Activated CD4-positive, alpha-beta T cell treated with anti-CD3 and anti-CD28 coated beads for 36 hours (primary cell): ENCODE measurements around the gene BZW1. TPM values are rescaled to one million over a fixed set of nuclear protein-coding genes. Genes with fewer than 3 reads are reported as not detected.

Experiments
- ATAC-seq: fragments of 200-7000 bp; cut with Tn5 transposase; one replicate; pipeline ENCODE4 v1.10.0; 2021; ENCODE audit warnings: mild to moderate bottlenecking, moderate library complexity
- CTCF ChIA-PET: fragments of 350-600 bp; sonication (Branson Sonifier 250); formaldehyde crosslinking; loops from one replicate; lab custom pipeline; 2021; ENCODE audit warnings: antibody characterized with exemption; lab: Charles Lee
- POLR2A ChIA-PET: fragments of 350-600 bp; sonication (Branson Sonifier 250); formaldehyde crosslinking; loops from one replicate; lab custom pipeline; 2021; ENCODE audit warnings: antibody characterized with exemption, inconsistent platforms; lab: Charles Lee
- DNase-seq: peaks from one replicate; pipeline ENCODE4 v3.0.0-alpha.2; 2020
- H3K27ac Mint-ChIP-seq: one replicate; pipeline ENCODE4 v1.8.0; 2021; ENCODE audit warnings: mixed read lengths
- H3K27me3 Mint-ChIP-seq: one replicate; pipeline ENCODE4 v1.8.0; 2021; ENCODE audit warnings: mixed read lengths
- H3K36me3 Mint-ChIP-seq: one replicate; pipeline ENCODE4 v1.8.0; 2021; ENCODE audit warnings: low read depth, mixed read lengths
- H3K4me1 Mint-ChIP-seq: one replicate; pipeline ENCODE4 v1.8.0; 2021; ENCODE audit warnings: mixed read lengths
- H3K4me3 Mint-ChIP-seq: one replicate; pipeline ENCODE4 v1.8.0; 2021; ENCODE audit warnings: mild to moderate bottlenecking, moderate library complexity, mixed read lengths
- H3K9me3 Mint-ChIP-seq: one replicate; pipeline ENCODE4 v1.8.0; 2021; ENCODE audit warnings: low read depth, mixed read lengths
- intact Hi-C, 2 experiments: fragments of 100-400 bp; cut with DNase I in 1 of 2; cut with micrococcal nuclease in 1 of 2; formaldehyde crosslinking; loops; one replicate each; pipeline versions ENCODE4 v1.14.2 to v1.15.1; 2022 to 2024; cut with DNase I, micrococcal nuclease
- total RNA-seq, 2 experiments: library from RNA; stranded (reverse); gene quantifications; one replicate each; pipeline ENCODE4 v1.2.3, GENCODE V29; 2021

BZW1 gene
- total RNA-seq, 2 experiments from 2014 or later: 413 to 474 TPM

GRCh38 chr2:200856806-200857205 lies 45.1 kb downstream of the BZW1 start:
- CTCF ChIA-PET: interaction anchor here (0.8 to 2.0 kb wide), 2 partner anchors 153 to 553 kb away, joined by 3 to 4 read pairs; no protein-coding TSS in a partner anchor
- intact Hi-C loops: no loop called here
- POLR2A ChIA-PET: interaction anchor here (0.7 kb wide), 1 partner anchor 27 kb away, joined by 6 read pairs; no protein-coding TSS in a partner anchor

DNA sequence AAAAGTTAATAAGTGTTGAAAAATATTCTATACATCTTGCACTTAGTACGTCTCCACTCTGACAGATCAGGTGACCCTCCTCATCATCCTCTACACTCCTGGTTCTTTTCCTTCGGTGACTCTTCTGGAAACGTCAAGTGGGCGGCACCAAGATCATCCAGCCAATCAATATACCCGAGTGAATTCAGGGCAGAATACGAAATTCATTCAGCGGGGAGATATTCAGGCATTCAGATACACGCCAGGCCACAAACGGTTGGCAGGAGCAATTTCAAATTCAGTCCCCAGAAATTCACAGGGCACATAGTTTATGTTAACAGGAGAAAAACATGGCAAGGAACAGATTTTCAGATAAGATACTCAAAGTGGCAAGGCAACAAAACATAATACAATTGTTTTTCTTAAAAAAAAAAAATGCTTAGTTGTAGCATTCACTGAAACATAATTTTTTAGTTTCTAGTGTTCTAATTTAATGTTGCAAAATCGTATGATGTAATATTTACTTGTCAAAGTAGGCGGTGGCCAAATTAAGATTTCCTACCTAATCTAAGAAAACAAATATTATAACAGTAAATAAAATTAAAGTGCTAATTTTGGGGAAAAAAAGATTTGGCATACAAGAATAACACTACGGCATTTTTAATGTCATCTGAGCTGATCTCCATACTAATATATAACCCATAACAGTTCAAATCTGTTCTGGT lies 48.5 kb downstream of the BZW1 start:
- Mint-ChIP-seq H3K27ac (peak overlapping the region; percentile 86), H3K36me3 (peaks cover 84% of the 10 kb centered on the region), H3K4me3 (peak overlapping the region; percentile 87), H3K9me3 (no peaks in the 10 kb centered on the region), H3K4me1 (peaks cover 48% of the 10 kb centered on the region), H3K27me3 (no peaks in the 10 kb centered on the region)
- DNase-seq (peak; percentile 67), ATAC-seq (no peak)
- intact Hi-C loops: loop anchor here (2.0 to 10.0 kb wide), 6 partner anchors 45 to 1407 kb away; partner anchors contain the start of genes CFLAR (in 1 of the 2), KCTD18 (in 1 of the 2), MAIP1 (in 1 of the 2) and NOP58 (in 1 of the 2)
- CTCF ChIA-PET: interaction anchor here (1.4 to 2.4 kb wide), 3 partner anchors 45 to 372 kb away, joined by 3 to 10 read pairs (median 4); no protein-coding TSS in a partner anchor
- POLR2A ChIA-PET: no interaction called here

More at GRCh38 chr2:200856806-200857205, 45.1 kb downstream of the BZW1 start:
- no peaks in the 10 kb centered on the region for H3K9me3 Mint-ChIP-seq
- H3K36me3 Mint-ChIP-seq: peaks cover 85% of the 10 kb centered on the region
- H3K4me3 Mint-ChIP-seq: no peak overlapping the region
- no peaks in the 10 kb centered on the region for H3K27me3 Mint-ChIP-seq
- peaks cover 41% of the 10 kb centered on the region for H3K4me1 Mint-ChIP-seq
- peak; percentile 26 for DNase-seq
- peak overlapping the region; percentile 19 for H3K27ac Mint-ChIP-seq
- peak; percentile 31 for ATAC-seq

- peaks cover 75% of the 10 kb centered on the region for H3K36me3 Mint-ChIP-seq
- CTCF ChIA-PET: interaction anchor here (0.8 kb wide), 1 partner anchor 321 kb away, joined by 6 read pairs; no protein-coding TSS in a partner anchor
- peaks cover 48% of the 10 kb centered on the region for H3K4me1 Mint-ChIP-seq
- H3K4me3 Mint-ChIP-seq: peak overlapping the region; percentile 87
- no peak for ATAC-seq
- POLR2A ChIA-PET: no interaction called here
- peak overlapping the region; percentile 99 for H3K27ac Mint-ChIP-seq
- DNase-seq: no peak
- H3K27me3 Mint-ChIP-seq: no peaks in the 10 kb centered on the region
- intact Hi-C loops: loop anchor here (1.0 to 10.0 kb wide), 11 partner anchors 47 to 1406 kb away; partner anchors contain the start of genes CFLAR (in 1 of the 2), KCTD18 (in 1 of the 2), MAIP1 (in 1 of the 2) and NOP58 (in 1 of the 2)
- H3K9me3 Mint-ChIP-seq: no peaks in the 10 kb centered on the region
Measured at GRCh38 chr2:200861617-200862155, 50.0 kb downstream of the BZW1 start.

DNA sequence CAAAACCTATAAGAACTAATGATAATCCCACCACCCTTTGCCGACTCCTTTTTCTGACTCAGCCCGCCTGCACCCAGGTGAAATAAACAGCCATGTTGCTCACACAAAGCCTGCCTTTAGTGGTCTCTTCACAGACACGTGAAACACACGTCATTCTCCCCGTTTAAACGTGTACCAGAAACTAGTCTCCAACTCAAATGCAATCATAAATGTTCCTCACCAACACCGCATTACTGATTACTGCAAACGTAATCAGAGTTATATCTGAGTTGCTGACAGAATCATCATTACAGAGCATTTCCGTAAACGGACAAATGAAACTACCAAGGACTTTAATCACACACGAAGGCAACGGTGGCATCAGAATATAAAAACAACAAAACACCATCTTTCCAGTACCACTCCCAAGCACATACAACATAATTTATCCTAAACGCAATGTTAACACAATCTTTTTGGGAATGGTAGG lies 50.9 kb downstream of the BZW1 start:
- ATAC-seq (peak; percentile 71), DNase-seq (peak; percentile 83)
- intact Hi-C loops: loop anchor here (1.0 to 10.0 kb wide), 9 partner anchors 97 to 1405 kb away; partner anchors contain the start of genes KCTD18 (in 1 of the 2), MAIP1 (in 1 of the 2), NOP58 (in 1 of the 2) and SGO2 (in 1 of the 2)
- POLR2A ChIA-PET: no interaction called here
- H3K36me3 Mint-ChIP-seq: peaks cover 70% of the 10 kb centered on the region
- peaks cover 41% of the 10 kb centered on the region for H3K4me1 Mint-ChIP-seq
- CTCF ChIA-PET: interaction anchor here (0.8 to 1.2 kb wide), 2 partner anchors 255 to 320 kb away, joined by 3 to 6 read pairs; no protein-coding TSS in a partner anchor
- no peaks in the 10 kb centered on the region for H3K27me3 Mint-ChIP-seq
- peak overlapping the region; percentile 99 for H3K27ac Mint-ChIP-seq
- H3K9me3 Mint-ChIP-seq: no peaks in the 10 kb centered on the region
- H3K4me3 Mint-ChIP-seq: peak overlapping the region; percentile 87

DNA sequence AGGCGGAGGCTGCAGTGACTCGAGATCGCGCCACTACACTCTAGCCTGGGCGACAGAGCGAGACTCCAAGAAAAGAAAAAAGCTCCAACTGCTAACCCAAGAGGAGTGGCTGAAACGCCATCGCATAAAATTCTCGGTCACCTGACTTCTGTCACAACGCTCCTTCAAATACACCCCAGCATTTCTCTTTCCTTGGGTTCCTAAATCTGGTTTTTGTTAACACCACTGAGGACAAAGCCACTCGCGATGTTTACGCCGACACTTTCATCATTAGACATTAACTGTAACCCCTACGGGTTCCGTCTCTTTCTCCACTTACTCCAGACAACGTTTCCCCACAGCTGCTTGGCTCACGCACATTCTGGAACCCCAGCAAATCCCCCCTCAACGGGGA lies 52.1 kb downstream of the BZW1 start:
- ATAC-seq (peak; percentile 3), DNase-seq (peak; percentile 48)
- no peaks in the 10 kb centered on the region for H3K9me3 Mint-ChIP-seq
- H3K4me3 Mint-ChIP-seq: peak overlapping the region; percentile 87
- peaks cover 59% of the 10 kb centered on the region for H3K36me3 Mint-ChIP-seq
- ChIA-PET CTCF (interaction anchor here (0.5 to 2.0 kb wide), 12 partner anchors 17 to 319 kb away, joined by 3 to 11 read pairs (median 3); partner anchors contain the start of genes CASP10, NIF3L1 and PPIL3), POLR2A (interaction anchor here (0.5 to 3.0 kb wide), 15 partner anchors 12 to 398 kb away, joined by 3 to 49 read pairs (median 4); partner anchors contain the start of genes NIF3L1 and PPIL3)
- H3K4me1 Mint-ChIP-seq: peaks cover 32% of the 10 kb centered on the region
- intact Hi-C loops: loop anchor here (1.0 to 10.0 kb wide), 13 partner anchors 26 to 1404 kb away; partner anchors contain the start of genes BZW1 (in 2 of the 2), NIF3L1 (in 2 of the 2), PPIL3 (in 2 of the 2) and CASP10 (in 1 of the 2)
- no peaks in the 10 kb centered on the region for H3K27me3 Mint-ChIP-seq
- peak overlapping the region; percentile 99 for H3K27ac Mint-ChIP-seq

- H3K4me1 Mint-ChIP-seq: peaks cover 26% of the 10 kb centered on the region
- no peaks in the 10 kb centered on the region for H3K9me3 Mint-ChIP-seq
- peak within 1 kb of the TSS; percentile 99 for H3K27ac Mint-ChIP-seq
- H3K4me3 Mint-ChIP-seq: peak within 1 kb of the TSS; percentile 87
- intact Hi-C loops: loop anchor here (1.0 to 10.0 kb wide), 11 partner anchors 25 to 1403 kb away; partner anchors contain the start of genes BZW1 (in 2 of the 2), NIF3L1 (in 2 of the 2), PPIL3 (in 2 of the 2) and CASP10 (in 1 of the 2)
- POLR2A ChIA-PET: interaction anchor here (0.5 to 3.0 kb wide), 20 partner anchors 13 to 397 kb away, joined by 3 to 49 read pairs (median 4); partner anchors contain the start of genes NIF3L1, PPIL3 and SGO2
- CTCF ChIA-PET: interaction anchor here (0.5 to 2.0 kb wide), 13 partner anchors 17 to 338 kb away, joined by 3 to 11 read pairs (median 3); partner anchors contain the start of genes CASP10, NIF3L1, PPIL3 and SGO2
- ATAC-seq (peak; percentile 77), DNase-seq (peak; percentile 98)
- H3K36me3 Mint-ChIP-seq: peaks cover 53% of the 10 kb centered on the region
- no peaks in the 10 kb centered on the region for H3K27me3 Mint-ChIP-seq
Measured at GRCh38 chr2:200864176-200865034, 52.7 kb downstream of the BZW1 start, which contains the start of gene CLK1. Gene CLK1 (minus strand): TSS chr2:200864658. CDS start chr2:200861862, 2,796 bp downstream.

DNA sequence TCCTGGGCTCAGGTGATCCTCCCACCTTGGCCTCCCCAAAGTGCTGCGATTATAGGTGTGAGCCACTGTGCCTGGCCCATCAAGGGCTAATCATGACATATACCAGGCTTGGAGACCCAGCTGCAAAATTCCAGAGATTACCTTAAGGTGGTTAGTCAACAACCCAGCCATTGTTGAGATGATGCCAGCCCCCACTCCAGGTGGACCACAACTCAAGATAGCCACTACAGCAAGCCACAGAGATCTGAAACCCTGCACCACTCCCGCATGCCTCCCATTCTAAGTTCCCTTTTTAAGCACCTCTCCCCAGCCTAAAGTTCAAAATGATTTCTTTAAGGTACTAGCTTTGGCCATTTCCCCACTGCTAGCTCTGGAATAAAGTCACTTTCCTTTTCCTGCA lies 57.3 kb downstream of the BZW1 start:
- H3K27me3 Mint-ChIP-seq: no peaks in the 10 kb centered on the region
- H3K4me3 Mint-ChIP-seq: no peak overlapping the region
- peaks cover 10% of the 10 kb centered on the region for H3K4me1 Mint-ChIP-seq
- H3K27ac Mint-ChIP-seq: no peak overlapping the region
- intact Hi-C loops: loop anchor here in 1 of 2 experiments (10.0 kb wide), 1 partner anchor 914 kb away; the partner anchor contains the start of genes MAIP1 and TYW5
- no peak for ATAC-seq
- H3K9me3 Mint-ChIP-seq: no peaks in the 10 kb centered on the region
- CTCF ChIA-PET: interaction anchor here (0.6 to 2.2 kb wide), 4 partner anchors 9 to 669 kb away, joined by 3 to 6 read pairs (median 4); no protein-coding TSS in a partner anchor
- POLR2A ChIA-PET: interaction anchor here (0.6 kb wide), 1 partner anchor 263 kb away, joined by 3 read pairs; no protein-coding TSS in a partner anchor
- no peak for DNase-seq
- peaks cover 25% of the 10 kb centered on the region for H3K36me3 Mint-ChIP-seq

- peak overlapping the region; percentile 42 for H3K27ac Mint-ChIP-seq
- no peaks in the 10 kb centered on the region for H3K27me3 Mint-ChIP-seq
- ATAC-seq (no peak), DNase-seq (no peak)
- ChIA-PET POLR2A (no interaction called here), CTCF (no interaction called here)
- no peaks in the 10 kb centered on the region for H3K9me3 Mint-ChIP-seq
- peaks cover 4% of the 10 kb centered on the region for H3K4me1 Mint-ChIP-seq
- peaks cover 33% of the 10 kb centered on the region for H3K36me3 Mint-ChIP-seq
- H3K4me3 Mint-ChIP-seq: no peak overlapping the region
- intact Hi-C loops: no loop called here
Measured at GRCh38 chr2:200871151-200871550, 59.4 kb downstream of the BZW1 start.

GRCh38 chr2:200873560-200873959 lies 61.9 kb downstream of the BZW1 start:
- no peak overlapping the region for H3K27ac Mint-ChIP-seq
- ChIA-PET POLR2A (no interaction called here), CTCF (interaction anchor here (0.6 kb wide), 1 partner anchor 56 kb away, joined by 4 read pairs; no protein-coding TSS in a partner anchor)
- peaks cover 4% of the 10 kb centered on the region for H3K4me1 Mint-ChIP-seq
- H3K4me3 Mint-ChIP-seq: no peak overlapping the region
- DNase-seq (no peak), ATAC-seq (no peak)
- intact Hi-C loops: no loop called here
- no peaks in the 10 kb centered on the region for H3K9me3 Mint-ChIP-seq
- peaks cover 33% of the 10 kb centered on the region for H3K36me3 Mint-ChIP-seq
- H3K27me3 Mint-ChIP-seq: no peaks in the 10 kb centered on the region
